Right lobe of liver (tissue), 4 donors: ENCODE measurements around the gene TMEM143.

Experiments
- POLR2A ChIP-seq: fragments of 450-650 bp; IDR thresholded peaks from one replicate; pipeline ENCODE4 v1.6.1; 2017; ENCODE audit warnings: antibody characterized with exemption, mild to moderate bottlenecking
- TF ChIP-seq, protein P1 (sequence below), 4 donors: fragments of 200-600 bp in 3 of 4; fragments of 450-650 bp in 1 of 4; IDR thresholded peaks; one replicate each; pipeline versions ENCODE4 v1.5.1 to v1.8.0; 2016 to 2022; ENCODE audit warnings: antibody characterized with exemption in 4 of 4, mild to moderate bottlenecking in 2 of 4
- donor health status: DM: no; HTN: no; CAD: no.
- donor health status: DM: no; HTN: no; CAD: no.
- donor health status: DM: no; HTN: yes; CAD: no.

DNA sequence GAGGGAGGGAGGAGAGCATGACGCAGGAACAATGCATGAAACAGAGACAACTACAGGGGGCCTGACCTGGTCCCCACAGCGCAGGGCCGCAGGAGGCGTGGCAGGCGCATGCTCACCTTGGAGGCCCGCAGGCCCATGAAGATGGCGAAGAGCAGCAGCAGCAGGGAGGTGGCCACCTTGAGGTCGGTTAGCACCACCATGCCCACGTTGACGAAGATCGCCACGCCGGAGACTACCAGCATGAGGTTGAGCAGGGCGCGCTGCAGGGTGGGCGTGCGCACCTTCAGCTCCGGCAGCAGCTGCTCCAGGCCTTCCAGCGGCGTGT is 21.4 kb downstream of the TMEM143 start:
- no peak for TF ChIP-seq POLR2A
- TF ChIP-seq, protein P1, sequence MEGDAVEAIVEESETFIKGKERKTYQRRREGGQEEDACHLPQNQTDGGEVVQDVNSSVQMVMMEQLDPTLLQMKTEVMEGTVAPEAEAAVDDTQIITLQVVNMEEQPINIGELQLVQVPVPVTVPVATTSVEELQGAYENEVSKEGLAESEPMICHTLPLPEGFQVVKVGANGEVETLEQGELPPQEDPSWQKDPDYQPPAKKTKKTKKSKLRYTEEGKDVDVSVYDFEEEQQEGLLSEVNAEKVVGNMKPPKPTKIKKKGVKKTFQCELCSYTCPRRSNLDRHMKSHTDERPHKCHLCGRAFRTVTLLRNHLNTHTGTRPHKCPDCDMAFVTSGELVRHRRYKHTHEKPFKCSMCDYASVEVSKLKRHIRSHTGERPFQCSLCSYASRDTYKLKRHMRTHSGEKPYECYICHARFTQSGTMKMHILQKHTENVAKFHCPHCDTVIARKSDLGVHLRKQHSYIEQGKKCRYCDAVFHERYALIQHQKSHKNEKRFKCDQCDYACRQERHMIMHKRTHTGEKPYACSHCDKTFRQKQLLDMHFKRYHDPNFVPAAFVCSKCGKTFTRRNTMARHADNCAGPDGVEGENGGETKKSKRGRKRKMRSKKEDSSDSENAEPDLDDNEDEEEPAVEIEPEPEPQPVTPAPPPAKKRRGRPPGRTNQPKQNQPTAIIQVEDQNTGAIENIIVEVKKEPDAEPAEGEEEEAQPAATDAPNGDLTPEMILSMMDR (IDR thresholded peaks at IDR 0.05) = no peak
